ENCODE data around the gene PDGFA.

Gene PDGFA

DNA sequence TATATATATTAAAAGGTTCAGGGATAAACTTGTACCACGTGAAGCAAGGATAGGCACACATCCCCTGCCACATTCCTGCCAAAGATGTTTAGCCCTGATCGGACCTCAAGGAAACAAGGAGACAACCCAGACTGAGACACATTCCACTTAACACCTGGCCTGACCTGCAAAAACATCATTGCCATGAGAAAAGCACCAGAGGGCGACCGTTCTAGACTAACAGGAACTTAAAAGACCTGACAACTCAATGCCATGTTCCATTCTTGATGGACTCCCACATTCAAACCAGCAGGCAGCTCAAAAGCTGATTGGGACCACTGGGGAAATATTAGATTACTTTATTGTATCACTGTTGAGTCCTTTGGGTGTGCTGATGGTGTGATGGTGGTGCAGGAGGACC, 8.1 kb upstream of the PDGFA start:
- peaks cover 64% of the 10 kb centered on the region for H3K27me3 ChIP-seq
- no peaks in the 10 kb centered on the region for H3K9me3 ChIP-seq
- no peak overlapping the region for H3K27ac ChIP-seq
- H3K4me1 ChIP-seq (ENCODE audit: control insufficient read depth in 1 of 2, insufficient read depth in 1 of 2, low read depth in 1 of 2, low read length in 1 of 2), result no peaks in the 10 kb centered on the region
- H3K4me3 ChIP-seq (ENCODE audit: low read depth in 1 of 2, low read length in 1 of 2), result no peak overlapping the region
- no peaks in the 10 kb centered on the region for H3K36me3 ChIP-seq
- TF ChIP-seq, protein P1, sequence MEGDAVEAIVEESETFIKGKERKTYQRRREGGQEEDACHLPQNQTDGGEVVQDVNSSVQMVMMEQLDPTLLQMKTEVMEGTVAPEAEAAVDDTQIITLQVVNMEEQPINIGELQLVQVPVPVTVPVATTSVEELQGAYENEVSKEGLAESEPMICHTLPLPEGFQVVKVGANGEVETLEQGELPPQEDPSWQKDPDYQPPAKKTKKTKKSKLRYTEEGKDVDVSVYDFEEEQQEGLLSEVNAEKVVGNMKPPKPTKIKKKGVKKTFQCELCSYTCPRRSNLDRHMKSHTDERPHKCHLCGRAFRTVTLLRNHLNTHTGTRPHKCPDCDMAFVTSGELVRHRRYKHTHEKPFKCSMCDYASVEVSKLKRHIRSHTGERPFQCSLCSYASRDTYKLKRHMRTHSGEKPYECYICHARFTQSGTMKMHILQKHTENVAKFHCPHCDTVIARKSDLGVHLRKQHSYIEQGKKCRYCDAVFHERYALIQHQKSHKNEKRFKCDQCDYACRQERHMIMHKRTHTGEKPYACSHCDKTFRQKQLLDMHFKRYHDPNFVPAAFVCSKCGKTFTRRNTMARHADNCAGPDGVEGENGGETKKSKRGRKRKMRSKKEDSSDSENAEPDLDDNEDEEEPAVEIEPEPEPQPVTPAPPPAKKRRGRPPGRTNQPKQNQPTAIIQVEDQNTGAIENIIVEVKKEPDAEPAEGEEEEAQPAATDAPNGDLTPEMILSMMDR (IDR thresholded peaks at IDR 0.05), result no peak

DNA sequence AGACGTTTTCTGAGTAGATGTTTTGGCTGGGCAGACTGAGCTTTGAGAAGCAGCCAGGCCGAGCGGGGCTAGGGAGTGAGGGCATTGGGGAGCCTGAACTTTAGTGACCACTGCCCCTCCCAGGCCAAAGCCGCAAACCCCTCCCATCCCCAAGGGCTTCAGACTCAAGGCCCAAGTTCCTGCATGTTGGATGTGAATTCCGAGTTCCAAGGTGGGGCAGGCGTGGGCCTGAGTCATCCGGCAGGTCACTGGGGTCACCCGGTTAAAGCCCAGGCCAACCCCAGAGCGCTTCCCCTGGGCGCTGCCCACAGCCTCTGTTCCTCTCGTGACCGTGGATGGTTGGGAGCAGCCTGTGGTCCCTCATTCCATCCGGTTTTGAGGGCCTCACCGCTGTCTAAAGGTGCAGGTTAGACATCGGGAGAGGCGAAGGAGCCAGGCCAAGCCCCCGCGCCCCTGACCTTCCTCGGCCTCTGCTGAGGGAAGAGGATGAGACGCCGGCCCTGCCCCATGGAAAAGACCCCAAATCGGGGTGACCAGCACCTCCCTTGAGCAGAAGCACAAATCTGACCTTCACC, 6.9 kb upstream of the PDGFA start:
- Histone ChIP-seq H3K4me1 (ENCODE audit: control insufficient read depth in 1 of 2, insufficient read depth in 1 of 2, low read depth in 1 of 2, low read length in 1 of 2) (peaks cover 0 to 8% of the 10 kb centered on the region in 2 experiments), H3K9me3 (no peaks in the 10 kb centered on the region), H3K4me3 (ENCODE audit: low read depth in 1 of 2, low read length in 1 of 2) (no peak overlapping the region), H3K27ac (no peak overlapping the region), H3K36me3 (no peaks in the 10 kb centered on the region), H3K27me3 (peaks cover 69% of the 10 kb centered on the region)
- TF ChIP-seq, protein P1 (IDR thresholded peaks at IDR 0.05), result no peak

DNA sequence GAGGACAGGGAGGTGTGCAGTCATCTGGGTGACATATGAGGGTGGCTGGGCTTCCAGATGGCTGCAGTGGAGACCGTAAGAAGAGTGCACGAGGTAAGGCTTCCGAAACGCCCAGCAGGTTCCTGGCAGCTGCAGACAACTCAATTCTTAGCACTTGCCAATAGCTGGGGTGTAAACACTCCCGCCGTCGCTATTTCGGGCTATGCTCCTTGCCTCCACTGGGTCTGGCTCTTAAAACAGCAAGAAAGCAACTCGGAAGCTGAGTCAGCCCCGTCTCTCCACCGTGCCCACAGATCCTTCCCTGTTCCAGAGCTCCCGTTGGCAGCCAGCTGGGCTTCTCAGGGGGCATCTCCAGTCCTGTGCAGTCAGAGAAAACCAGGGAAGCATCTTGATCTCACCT, 6.1 kb upstream of the PDGFA start:
- TF ChIP-seq, protein P1 (IDR thresholded peaks at IDR 0.05), result no peak
- Histone ChIP-seq H3K27ac (no peak overlapping the region), H3K9me3 (no peaks in the 10 kb centered on the region), H3K4me1 (ENCODE audit: control insufficient read depth in 1 of 2, insufficient read depth in 1 of 2, low read depth in 1 of 2, low read length in 1 of 2) (peaks cover 0 to 8% of the 10 kb centered on the region in 2 experiments), H3K27me3 (peaks cover 71% of the 10 kb centered on the region), H3K36me3 (no peaks in the 10 kb centered on the region), H3K4me3 (ENCODE audit: low read depth in 1 of 2, low read length in 1 of 2) (no peak overlapping the region)

DNA sequence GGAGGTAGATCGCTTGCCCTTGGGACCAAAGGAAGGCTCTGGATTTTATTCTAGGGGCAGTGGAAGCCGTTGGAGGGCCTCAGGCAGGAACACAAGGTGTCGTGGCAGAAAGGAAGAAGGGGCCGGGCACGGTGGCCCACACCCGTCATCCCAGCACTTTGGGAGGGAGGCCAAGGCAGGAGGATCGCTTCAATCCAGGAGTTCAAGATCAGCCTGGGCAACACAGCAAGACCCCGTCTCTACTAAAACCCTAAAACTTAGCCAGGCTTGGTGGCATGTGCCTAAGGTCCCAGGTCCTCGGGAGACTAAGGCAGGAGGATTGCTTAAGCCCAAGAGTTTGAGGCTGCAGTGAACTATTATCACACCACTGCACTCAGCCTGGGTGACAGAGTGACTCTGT, 5.2 kb upstream of the PDGFA start:
- no peak overlapping the region for H3K4me3 ChIP-seq (ENCODE audit: low read depth in 1 of 2, low read length in 1 of 2)
- no peak overlapping the region for H3K27ac ChIP-seq
- TF ChIP-seq, protein P1 (IDR thresholded peaks at IDR 0.05), result no peak
- no peaks in the 10 kb centered on the region for H3K9me3 ChIP-seq
- peaks cover 78% of the 10 kb centered on the region for H3K27me3 ChIP-seq
- H3K4me1 ChIP-seq (ENCODE audit: control insufficient read depth in 1 of 2, insufficient read depth in 1 of 2, low read depth in 1 of 2, low read length in 1 of 2), result peaks cover 0 to 12% of the 10 kb centered on the region in 2 experiments
- H3K36me3 ChIP-seq, result no peaks in the 10 kb centered on the region

DNA sequence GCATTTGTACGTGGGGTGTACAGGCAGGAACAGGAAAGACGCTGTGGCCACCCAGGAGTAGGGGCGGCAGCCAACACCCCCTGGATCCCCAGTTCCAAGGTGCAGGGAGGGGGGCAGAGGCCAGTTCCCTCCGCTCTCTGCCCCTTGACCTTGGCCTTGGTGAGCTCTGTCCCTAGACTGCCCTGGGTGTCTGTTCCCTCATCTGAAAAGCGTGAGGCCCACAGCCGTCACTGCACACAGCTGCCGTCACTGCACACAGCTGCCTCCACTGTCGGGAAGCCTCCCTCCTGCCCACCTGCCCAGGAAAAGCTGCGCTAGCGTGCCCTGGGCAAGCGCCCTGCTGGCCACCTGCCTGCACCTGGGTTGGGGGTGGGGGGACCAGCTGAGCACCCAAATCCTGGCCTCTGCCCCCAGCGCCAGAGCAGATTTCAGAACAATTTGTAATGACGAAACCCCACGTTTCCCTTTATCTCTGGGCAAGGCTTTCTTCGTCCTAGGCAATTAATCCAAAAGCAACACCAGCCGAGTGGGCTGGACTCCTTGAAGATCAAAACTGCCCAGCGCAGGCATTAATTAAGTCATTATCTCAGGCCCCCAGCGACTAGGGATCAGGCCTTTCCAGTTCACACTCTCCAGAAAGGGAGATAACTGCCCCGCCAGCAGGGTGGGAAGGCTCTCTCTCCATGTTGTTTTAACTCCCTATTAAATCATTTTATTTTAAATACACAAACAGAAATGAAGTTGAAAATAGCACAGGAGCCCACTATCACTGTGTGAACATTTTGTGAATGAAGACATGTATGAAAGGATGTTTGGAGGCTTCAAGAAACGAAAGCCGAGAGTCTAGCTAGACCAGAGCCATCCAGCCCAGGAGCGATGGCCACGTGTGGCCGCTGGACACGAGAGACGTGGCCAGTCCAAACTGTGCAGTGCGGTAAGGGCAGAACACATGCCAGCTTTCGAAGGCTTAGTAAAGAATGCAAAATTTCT, 4.0 kb upstream of the PDGFA start:
- Histone ChIP-seq H3K4me3 (ENCODE audit: low read depth in 1 of 2, low read length in 1 of 2) (no peak overlapping the region), H3K27me3 (peaks cover 88% of the 10 kb centered on the region)

More for the DNA sequence above, 4.0 kb upstream of the PDGFA start:
- Histone ChIP-seq H3K9me3 (no peaks in the 10 kb centered on the region), H3K4me1 (ENCODE audit: control insufficient read depth in 1 of 2, insufficient read depth in 1 of 2, low read depth in 1 of 2, low read length in 1 of 2) (peaks cover 0 to 17% of the 10 kb centered on the region in 2 experiments), H3K27ac (no peak overlapping the region), H3K36me3 (no peaks in the 10 kb centered on the region)
- TF ChIP-seq, protein P1 (IDR thresholded peaks at IDR 0.05), result no peak
